Astrocyte (in vitro differentiated cells and primary cell): ENCODE data around the gene JAM3. TPM values are rescaled to one million over a fixed set of nuclear protein-coding genes. Genes with fewer than 3 reads are reported as not detected.

Experiments
- DNase-seq: peaks from one replicate; pipeline ENCODE4 v3.0.0-alpha.2; 2010; ENCODE audit warnings: low read depth
- FAIRE-seq: peaks from 2 replicates; lab custom pipeline; 2011; peaks lifted over from hg19 to GRCh38; lab: Jason Lieb, UNC
- H2AFZ ChIP-seq: 2 replicates; pipeline ENCODE4 v1.6.0; 2012; ENCODE audit warnings: low read depth, low read length, inconsistent platforms
- H3K27ac ChIP-seq: 2 replicates; pipeline ENCODE4 v1.5.1; 2011; ENCODE audit warnings: low read depth, low read length, inconsistent platforms
- H3K27me3 ChIP-seq: 2 replicates; pipeline ENCODE4 v1.6.0; 2011; ENCODE audit warnings: low read length, inconsistent platforms; ENCODE audit not compliant: insufficient read depth
- H3K36me3 ChIP-seq: 2 replicates; pipeline ENCODE4 v1.5.1; 2011; ENCODE audit warnings: low read length, inconsistent platforms; ENCODE audit not compliant: insufficient read depth
- H3K4me1 ChIP-seq: 2 replicates; pipeline ENCODE4 v1.5.1; 2011; ENCODE audit warnings: low read length, inconsistent platforms; ENCODE audit not compliant: insufficient read depth
- H3K4me2 ChIP-seq: 2 replicates; pipeline ENCODE4 v1.6.0; 2012; ENCODE audit warnings: low read length, inconsistent platforms
- H3K4me3 ChIP-seq: 2 replicates; pipeline ENCODE4 v1.5.1; 2011; ENCODE audit warnings: low read depth, mild to moderate bottlenecking, low read length, inconsistent platforms; ENCODE audit not compliant: insufficient read depth
- H3K79me2 ChIP-seq: 2 replicates; pipeline ENCODE4 v1.6.0; 2012; ENCODE audit warnings: mild to moderate bottlenecking, low read length, inconsistent platforms; ENCODE audit not compliant: insufficient read depth
- H3K9ac ChIP-seq: 2 replicates; pipeline ENCODE4 v1.6.0; 2012; ENCODE audit warnings: mild to moderate bottlenecking, low read length, inconsistent platforms
- H3K9me3 ChIP-seq: 2 replicates; pipeline ENCODE4 v1.5.1; 2012; ENCODE audit warnings: low read depth, mild to moderate bottlenecking, low read length, inconsistent platforms; ENCODE audit not compliant: insufficient read depth
- H4K20me1 ChIP-seq: 2 replicates; pipeline ENCODE4 v1.6.0; 2012; ENCODE audit warnings: low read length, inconsistent platforms; ENCODE audit not compliant: insufficient read depth
- H3K27ac Mint-ChIP-seq: one replicate; pipeline ENCODE4 v1.8.0; 2021; ENCODE audit warnings: mild to moderate bottlenecking, mixed read lengths; ENCODE audit not compliant: unreplicated experiment
- H3K27me3 Mint-ChIP-seq: one replicate; pipeline ENCODE4 v1.8.0; 2021; ENCODE audit warnings: low read depth, mixed read lengths; ENCODE audit not compliant: unreplicated experiment
- H3K36me3 Mint-ChIP-seq: one replicate; pipeline ENCODE4 v1.8.0; 2021; ENCODE audit warnings: low read depth, mixed read lengths; ENCODE audit not compliant: unreplicated experiment
- H3K4me1 Mint-ChIP-seq: one replicate; pipeline ENCODE4 v1.8.0; 2021; ENCODE audit warnings: low read depth, mixed read lengths; ENCODE audit not compliant: unreplicated experiment
- H3K4me3 Mint-ChIP-seq: one replicate; pipeline ENCODE4 v1.8.0; 2021; ENCODE audit warnings: mild to moderate bottlenecking, moderate library complexity, mixed read lengths; ENCODE audit not compliant: unreplicated experiment
- H3K9me3 Mint-ChIP-seq: one replicate; pipeline ENCODE4 v1.8.0; 2021; ENCODE audit warnings: mild to moderate bottlenecking, mixed read lengths; ENCODE audit not compliant: unreplicated experiment
- CTCF ChIP-seq: IDR thresholded peaks from 2 replicates; pipeline ENCODE4 v1.5.1; 2011; ENCODE audit warnings: low read depth, mild to moderate bottlenecking, inconsistent platforms, low read length, moderate library complexity; ENCODE audit not compliant: insufficient read depth
- EZH2 ChIP-seq: IDR thresholded peaks from 2 replicates; pipeline ENCODE4 v1.6.1; 2012; ENCODE audit warnings: mild to moderate bottlenecking, low read length, inconsistent platforms; ENCODE audit not compliant: insufficient read depth
- total RNA-seq: library from RNA; stranded (reverse); gene quantifications from 2 replicates; pipeline ENCODE4 v1.2.1, GENCODE V29; 2021

JAM3 gene
- total RNA-seq, 1 donor from 2014 or later: 88.3 TPM

DNA sequence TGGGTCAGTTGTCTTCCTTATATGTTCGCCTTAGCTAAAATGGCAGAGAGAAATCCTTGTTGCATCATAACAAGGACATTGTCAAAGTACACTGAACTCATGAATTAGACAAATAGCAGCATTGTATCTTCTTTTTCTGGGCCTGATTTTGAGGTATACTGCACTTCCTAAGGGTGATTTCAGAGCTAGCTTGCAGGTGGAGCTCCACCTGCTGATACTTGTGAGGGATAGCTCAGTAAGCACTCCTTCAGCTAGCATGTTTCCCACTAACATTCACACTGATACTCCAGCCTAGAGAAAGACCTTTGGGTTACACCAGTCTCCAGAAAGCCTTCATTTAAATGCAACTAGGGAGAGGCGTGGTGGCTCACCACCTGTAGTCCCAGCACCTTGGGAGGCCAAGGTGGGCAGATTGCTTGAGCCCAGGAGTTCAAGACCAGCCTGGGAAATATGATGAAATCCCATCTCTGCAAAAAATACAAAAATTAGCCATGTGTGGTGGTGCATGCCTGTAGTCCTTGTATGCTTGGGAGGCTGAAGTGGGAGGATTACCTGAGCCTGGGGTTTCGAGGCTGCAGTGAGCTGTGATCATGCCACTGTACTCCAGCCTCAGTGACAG lies 29.8 kb downstream of the JAM3 start:
- peaks cover 56% of the 10 kb centered on the region for H4K20me1 ChIP-seq
- no peaks in the 10 kb centered on the region for H3K27me3 Mint-ChIP-seq
- H3K4me3 ChIP-seq: no peak overlapping the region
- no peaks in the 10 kb centered on the region for H3K9me3 ChIP-seq
- no peak overlapping the region for H3K4me2 ChIP-seq
- H3K36me3 Mint-ChIP-seq: peaks cover 2% of the 10 kb centered on the region
- no peaks in the 10 kb centered on the region for H3K27me3 ChIP-seq
- no peak overlapping the region for H3K27ac ChIP-seq
- H3K79me2 ChIP-seq: peaks cover 37% of the 10 kb centered on the region
- no peaks in the 10 kb centered on the region for H3K9me3 Mint-ChIP-seq
- no peak overlapping the region for H3K27ac Mint-ChIP-seq
- no peaks in the 10 kb centered on the region for H3K36me3 ChIP-seq
- FAIRE-seq (no peak), DNase-seq (no peak)
- H3K4me1 ChIP-seq: no peaks in the 10 kb centered on the region
- H3K4me1 Mint-ChIP-seq: peaks cover 20% of the 10 kb centered on the region
- H3K4me3 Mint-ChIP-seq: no peak overlapping the region
- H2AFZ ChIP-seq: no peak overlapping the region
- H3K9ac ChIP-seq: no peak overlapping the region
- TF ChIP-seq EZH2: no peak
- no peak for TF ChIP-seq CTCF

DNA sequence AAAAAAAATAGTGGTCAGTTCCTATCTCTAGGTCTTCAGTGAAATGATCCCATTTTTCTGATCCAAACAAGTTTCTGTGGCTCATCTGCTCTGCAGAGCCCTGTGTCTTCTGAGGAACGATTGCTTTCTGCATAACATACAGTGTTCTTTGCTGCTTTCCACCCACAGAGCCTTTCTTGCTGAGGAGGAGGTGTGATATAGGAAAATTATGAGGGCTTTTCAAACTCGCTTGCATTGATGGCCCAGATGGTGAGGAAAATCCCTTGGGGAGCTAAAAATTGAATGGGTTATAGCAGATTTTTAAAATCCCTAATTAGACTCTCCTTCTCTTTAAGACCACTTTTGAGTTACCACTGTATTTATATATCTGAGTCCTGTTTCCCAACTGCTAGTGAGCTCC lies 31.3 kb downstream of the JAM3 start:
- H3K4me2 ChIP-seq: no peak overlapping the region
- H3K4me3 ChIP-seq: no peak overlapping the region
- no peaks in the 10 kb centered on the region for H3K27me3 Mint-ChIP-seq
- TF ChIP-seq CTCF (no peak), EZH2 (no peak)
- H2AFZ ChIP-seq: no peak overlapping the region
- peaks cover 49% of the 10 kb centered on the region for H4K20me1 ChIP-seq
- peaks cover 8% of the 10 kb centered on the region for H3K36me3 Mint-ChIP-seq
- no peaks in the 10 kb centered on the region for H3K9me3 ChIP-seq
- H3K27me3 ChIP-seq: no peaks in the 10 kb centered on the region
- peaks cover 20% of the 10 kb centered on the region for H3K4me1 Mint-ChIP-seq
- peaks cover 2% of the 10 kb centered on the region for H3K9me3 Mint-ChIP-seq
- DNase-seq: no peak
- no peak overlapping the region for H3K27ac ChIP-seq
- no peak overlapping the region for H3K4me3 Mint-ChIP-seq
- FAIRE-seq: no peak
- no peaks in the 10 kb centered on the region for H3K4me1 ChIP-seq
- H3K9ac ChIP-seq: no peak overlapping the region
- H3K27ac Mint-ChIP-seq: no peak overlapping the region
- peaks cover 37% of the 10 kb centered on the region for H3K79me2 ChIP-seq
- no peaks in the 10 kb centered on the region for H3K36me3 ChIP-seq

DNA sequence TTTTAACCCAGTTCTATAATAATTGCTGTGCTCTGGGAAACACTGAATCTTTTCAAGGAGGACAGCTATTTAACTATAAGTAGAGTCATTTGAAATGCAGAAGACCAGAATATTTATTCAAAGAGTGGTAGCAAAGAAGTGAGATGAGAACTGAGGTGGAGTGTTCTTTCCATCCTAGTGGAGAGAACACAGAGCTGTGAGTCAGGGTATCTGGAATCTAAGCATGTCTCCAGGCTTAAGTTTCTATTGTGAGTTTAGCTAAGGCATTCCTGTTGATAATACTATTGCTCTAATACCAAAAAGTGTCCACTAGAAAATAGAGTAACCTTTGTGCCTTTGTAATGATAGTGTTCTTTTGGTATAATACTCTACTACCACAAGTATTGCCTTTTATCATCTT lies 32.4 kb downstream of the JAM3 start:
- Mint-ChIP-seq H3K36me3 (peaks cover 8% of the 10 kb centered on the region), H3K27ac (peak overlapping the region; percentile 9), H3K9me3 (peaks cover 3% of the 10 kb centered on the region), H3K27me3 (no peaks in the 10 kb centered on the region), H3K4me1 (peaks cover 20% of the 10 kb centered on the region), H3K4me3 (no peak overlapping the region)
- Histone ChIP-seq H3K4me2 (no peak overlapping the region), H3K79me2 (peaks cover 31% of the 10 kb centered on the region), H3K27me3 (no peaks in the 10 kb centered on the region), H3K4me3 (no peak overlapping the region), H3K27ac (no peak overlapping the region), H4K20me1 (peaks cover 41% of the 10 kb centered on the region), H3K36me3 (no peaks in the 10 kb centered on the region), H2AFZ (no peak overlapping the region), H3K9me3 (no peaks in the 10 kb centered on the region), H3K4me1 (no peaks in the 10 kb centered on the region), H3K9ac (no peak overlapping the region)
- TF ChIP-seq EZH2 (no peak), CTCF (no peak)
- peak; percentile 39 for DNase-seq
- peak; percentile 63 for FAIRE-seq
